Measurements from ENCODE around the gene KIF2A.

KIF2A gene

DNA sequence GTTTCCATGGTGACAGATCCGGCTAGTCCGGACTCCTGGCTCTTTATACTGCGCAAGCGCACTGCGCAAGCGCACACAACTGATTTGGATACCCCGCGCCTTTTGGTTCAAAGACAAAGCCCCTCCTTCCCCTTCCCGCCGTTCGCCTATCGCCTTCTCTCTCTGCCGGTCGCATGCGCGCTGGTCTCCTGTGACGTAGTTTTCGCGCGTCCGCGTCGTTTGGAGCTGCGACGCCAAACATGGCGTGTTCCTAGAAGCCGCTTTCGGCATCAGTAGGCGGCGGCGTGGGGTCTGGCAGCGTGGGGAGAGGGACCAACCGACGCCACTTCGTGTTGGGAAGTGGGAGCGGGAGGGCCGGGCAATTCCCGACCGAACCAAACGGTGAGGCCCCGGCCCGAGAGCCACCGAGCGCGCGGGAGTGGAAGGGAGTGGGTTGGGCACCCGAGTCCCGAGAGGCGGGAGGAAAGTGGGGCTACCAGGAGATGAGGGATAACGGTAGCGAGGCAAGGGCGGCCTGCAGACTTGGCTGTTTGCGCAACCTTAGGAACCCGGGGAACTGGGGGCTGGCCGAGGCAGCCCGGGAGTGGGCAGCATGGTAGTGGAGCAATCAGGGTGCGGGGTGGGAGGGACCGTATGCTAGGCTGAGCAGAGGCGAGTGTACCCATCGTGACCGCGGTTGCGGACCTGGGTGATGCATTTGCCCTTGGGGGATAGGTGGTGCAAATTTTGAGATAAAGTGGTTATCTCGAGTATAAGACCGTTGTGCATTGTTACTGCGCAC, 106.7 kb downstream of the KIF2A start, which contains the start of gene IPO11:
Gene IPO11 (plus strand): TSS at position 215 of the 781 bp plus-strand sequence. CDS start 24,517 bp downstream, outside the sequence.
- Histone ChIP-seq H3K27me3 (replicated peaks; ENCODE audit: insufficient read depth, low read length) (no peaks in the 10 kb centered on the region), H3K27ac (ENCODE audit: low read length) (peak within 1 kb of the TSS; percentile 43; the same call in 1 of the 2 replicates), H3F3A (ENCODE audit: insufficient read depth, low read length) (no peaks in the 10 kb centered on the region), H3K9me2 (replicated peaks; ENCODE audit: insufficient read depth, low read length) (no peaks in the 10 kb centered on the region), H3K36me3 (replicated peaks; ENCODE audit: insufficient read depth, low read length) (no peaks in the 10 kb centered on the region), H3K4me1 (ENCODE audit: low read length) (peaks cover 12% of the 10 kb centered on the region), H3K4me2 (ENCODE audit: low read depth, low read length) (peak within 1 kb of the TSS; percentile 95), H3K9me3 (replicated peaks; ENCODE audit: insufficient read depth, low read length) (no peaks in the 10 kb centered on the region), H3K79me2 (ENCODE audit: low read length) (peaks cover 52% of the 10 kb centered on the region), H2AFZ (ENCODE audit: low read length) (peak within 1 kb of the TSS; percentile 87), H4K20me1 (ENCODE audit: insufficient read depth, low read length) (no peaks in the 10 kb centered on the region), H3K9ac (ENCODE audit: low read length) (peak within 1 kb of the TSS; percentile 80), H3K4me3 (ENCODE audit: low read length) (peak within 1 kb of the TSS; percentile 87)
- peak; percentile 99 for DNase-seq
- TF ChIP-seq, protein P1, sequence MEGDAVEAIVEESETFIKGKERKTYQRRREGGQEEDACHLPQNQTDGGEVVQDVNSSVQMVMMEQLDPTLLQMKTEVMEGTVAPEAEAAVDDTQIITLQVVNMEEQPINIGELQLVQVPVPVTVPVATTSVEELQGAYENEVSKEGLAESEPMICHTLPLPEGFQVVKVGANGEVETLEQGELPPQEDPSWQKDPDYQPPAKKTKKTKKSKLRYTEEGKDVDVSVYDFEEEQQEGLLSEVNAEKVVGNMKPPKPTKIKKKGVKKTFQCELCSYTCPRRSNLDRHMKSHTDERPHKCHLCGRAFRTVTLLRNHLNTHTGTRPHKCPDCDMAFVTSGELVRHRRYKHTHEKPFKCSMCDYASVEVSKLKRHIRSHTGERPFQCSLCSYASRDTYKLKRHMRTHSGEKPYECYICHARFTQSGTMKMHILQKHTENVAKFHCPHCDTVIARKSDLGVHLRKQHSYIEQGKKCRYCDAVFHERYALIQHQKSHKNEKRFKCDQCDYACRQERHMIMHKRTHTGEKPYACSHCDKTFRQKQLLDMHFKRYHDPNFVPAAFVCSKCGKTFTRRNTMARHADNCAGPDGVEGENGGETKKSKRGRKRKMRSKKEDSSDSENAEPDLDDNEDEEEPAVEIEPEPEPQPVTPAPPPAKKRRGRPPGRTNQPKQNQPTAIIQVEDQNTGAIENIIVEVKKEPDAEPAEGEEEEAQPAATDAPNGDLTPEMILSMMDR (IDR thresholded peaks at IDR 0.05; ENCODE audit: low read length) = no peak
- TF ChIP-seq EZH2 (optimal IDR thresholded peaks at IDR 0.05; ENCODE audit: low read depth, low read length) = no peak
- no peak for TF ChIP-seq EZH2phosphoT487 (IDR thresholded peaks at IDR 0.05; ENCODE audit: low read length)

DNA sequence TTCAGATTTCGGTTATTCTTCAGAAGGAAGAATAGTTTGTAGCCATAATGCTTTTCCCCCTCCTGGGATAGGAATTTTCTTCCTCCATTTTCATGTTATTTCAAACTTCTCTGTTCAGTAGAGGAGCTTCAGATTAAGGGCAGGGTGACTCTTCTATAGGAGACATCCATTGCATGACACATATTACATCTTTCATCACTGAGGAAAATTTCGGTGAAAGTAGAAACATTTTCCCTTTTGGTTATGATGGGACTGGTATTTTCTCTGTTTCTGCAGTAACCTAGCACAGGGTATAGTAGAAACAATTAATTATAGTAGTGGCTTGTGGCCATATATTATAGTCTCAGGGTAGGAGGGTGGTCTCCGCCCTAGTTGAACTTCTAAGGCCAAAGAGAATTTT, 107.7 kb downstream of the KIF2A start:
- Histone ChIP-seq H3K9me3 (replicated peaks; ENCODE audit: insufficient read depth, low read length) (no peaks in the 10 kb centered on the region), H2AFZ (ENCODE audit: low read length) (no peak overlapping the region), H3K9me2 (replicated peaks; ENCODE audit: insufficient read depth, low read length) (no peaks in the 10 kb centered on the region), H3K27me3 (replicated peaks; ENCODE audit: insufficient read depth, low read length) (no peaks in the 10 kb centered on the region), H4K20me1 (ENCODE audit: insufficient read depth, low read length) (no peaks in the 10 kb centered on the region), H3K9ac (ENCODE audit: low read length) (peak overlapping the region; percentile 80; the same call in 1 of the 2 replicates), H3K27ac (ENCODE audit: low read length) (no peak overlapping the region), H3K4me2 (ENCODE audit: low read depth, low read length) (peak overlapping the region; percentile 95), H3K4me1 (ENCODE audit: low read length) (peaks cover 12% of the 10 kb centered on the region), H3K79me2 (ENCODE audit: low read length) (peaks cover 61% of the 10 kb centered on the region), H3F3A (ENCODE audit: insufficient read depth, low read length) (no peaks in the 10 kb centered on the region), H3K4me3 (ENCODE audit: low read length) (peak overlapping the region; percentile 87), H3K36me3 (replicated peaks; ENCODE audit: insufficient read depth, low read length) (no peaks in the 10 kb centered on the region)
- DNase-seq = no peak
- no peak for TF ChIP-seq EZH2phosphoT487 (IDR thresholded peaks at IDR 0.05; ENCODE audit: low read length)
- TF ChIP-seq, protein P1 (IDR thresholded peaks at IDR 0.05; ENCODE audit: low read length) = no peak
- no peak for TF ChIP-seq EZH2 (optimal IDR thresholded peaks at IDR 0.05; ENCODE audit: low read depth, low read length)

- H3K9ac ChIP-seq (ENCODE audit: low read length) = no peak overlapping the region
- H3K36me3 ChIP-seq (replicated peaks; ENCODE audit: insufficient read depth, low read length) = no peaks in the 10 kb centered on the region
- no peak overlapping the region for H3K4me3 ChIP-seq (ENCODE audit: low read length)
Measured at GRCh38 chr5:62418462-62419076, 112.6 kb downstream of the KIF2A start.

More at GRCh38 chr5:62418462-62419076, 112.6 kb downstream of the KIF2A start:
- no peaks in the 10 kb centered on the region for H3K27me3 ChIP-seq (replicated peaks; ENCODE audit: insufficient read depth, low read length)
- no peak for TF ChIP-seq EZH2 (optimal IDR thresholded peaks at IDR 0.05; ENCODE audit: low read depth, low read length)
- no peak for TF ChIP-seq EZH2phosphoT487 (IDR thresholded peaks at IDR 0.05; ENCODE audit: low read length)
- TF ChIP-seq, protein P1 (IDR thresholded peaks at IDR 0.05; ENCODE audit: low read length) = no peak
- peaks cover 11% of the 10 kb centered on the region for H3K4me1 ChIP-seq (ENCODE audit: low read length)
- no peak overlapping the region for H2AFZ ChIP-seq (ENCODE audit: low read length)
- H3K9me2 ChIP-seq (replicated peaks; ENCODE audit: insufficient read depth, low read length) = no peaks in the 10 kb centered on the region
- H3K9me3 ChIP-seq (replicated peaks; ENCODE audit: insufficient read depth, low read length) = no peaks in the 10 kb centered on the region
- no peak overlapping the region for H3K4me2 ChIP-seq (ENCODE audit: low read depth, low read length)
- H3F3A ChIP-seq (ENCODE audit: insufficient read depth, low read length) = 0 out of 2 replicates have a peak, but pooled peaks cover 6% of the 10 kb centered on the region
- H3K79me2 ChIP-seq (ENCODE audit: low read length) = peaks cover 99% of the 10 kb centered on the region
- H3K27ac ChIP-seq (ENCODE audit: low read length) = no peak overlapping the region
- DNase-seq = no peak
- no peaks in the 10 kb centered on the region; the same call in 1 of the 2 replicates for H4K20me1 ChIP-seq (ENCODE audit: insufficient read depth, low read length)

Data from MM.1S (cell line).